Suprapubic skin (tissue), 4 donors: ENCODE data around the gene INO80C. TPM values are rescaled to one million over a fixed set of nuclear protein-coding genes. Genes with fewer than 3 reads are reported as not detected.

Experiments used
- DNase-seq, 2 donors: peaks; one replicate each; pipeline ENCODE4 v3.0.0-alpha.2; 2019; ENCODE audit warnings: low spot score in 2 of 2
- H3K27ac ChIP-seq: fragments of 200-600 bp; sonication (generic); one replicate; pipeline ENCODE4 v1.5.1; 2019
- H3K27me3 ChIP-seq: fragments of 200-600 bp; sonication (generic); one replicate; pipeline ENCODE4 v1.5.1; 2019
- H3K36me3 ChIP-seq: fragments of 200-600 bp; sonication (generic); one replicate; pipeline ENCODE4 v1.5.1; 2019
- H3K4me1 ChIP-seq: fragments of 200-600 bp; sonication (generic); one replicate; pipeline ENCODE4 v1.5.1; 2019
- H3K4me3 ChIP-seq: fragments of 200-600 bp; sonication (generic); one replicate; pipeline ENCODE4 v1.5.1; 2019; ENCODE audit warnings: mild to moderate bottlenecking
- H3K9me3 ChIP-seq: fragments of 200-600 bp; sonication (generic); one replicate; pipeline ENCODE4 v1.5.1; 2019
- CTCF ChIP-seq, 2 donors: fragments of 200-600 bp in 1 of 2; fragments of 450-650 bp in 1 of 2; sonication (generic) in 1 of 2; IDR thresholded peaks; one replicate each; pipeline ENCODE4 v1.5.1; 2016 to 2019; ENCODE audit warnings: antibody characterized with exemption in 2 of 2, mild to moderate bottlenecking in 1 of 2, moderate library complexity in 1 of 2
- EP300 ChIP-seq: sonication (generic); formaldehyde crosslinking; IDR thresholded peaks from one replicate; pipeline ENCODE4 v1.6.1; 2017; ENCODE audit warnings: antibody characterized with exemption
- POLR2A ChIP-seq, 2 donors: fragments of 450-650 bp; IDR thresholded peaks; one replicate each; pipeline ENCODE4 v1.6.1; 2017; ENCODE audit warnings: antibody characterized with exemption in 2 of 2, mild to moderate bottlenecking in 2 of 2, moderate library complexity in 2 of 2
- POLR2AphosphoS5 ChIP-seq, 3 donors: sonication (generic); formaldehyde crosslinking; IDR thresholded peaks; one replicate each; pipeline ENCODE4 v1.6.1; 2017; ENCODE audit warnings: antibody characterized with exemption in 3 of 3
- WGBS: methylation state at CpG from one replicate; pipeline ENCODE4 v1.1.5; 2018; 5-methylcytosine and 5-hydroxymethylcytosine counted together
- total RNA-seq, 4 donors: library from RNA; depleted of rRNA; stranded (reverse); fragments of >200 nt; gene quantifications; one replicate each; pipeline ENCODE4 v1.1.0, GENCODE V29; 2016

INO80C gene
- total RNA-seq, 4 donors from 2014 or later: 12.6 to 35.2 (median 18.2) TPM

DNA sequence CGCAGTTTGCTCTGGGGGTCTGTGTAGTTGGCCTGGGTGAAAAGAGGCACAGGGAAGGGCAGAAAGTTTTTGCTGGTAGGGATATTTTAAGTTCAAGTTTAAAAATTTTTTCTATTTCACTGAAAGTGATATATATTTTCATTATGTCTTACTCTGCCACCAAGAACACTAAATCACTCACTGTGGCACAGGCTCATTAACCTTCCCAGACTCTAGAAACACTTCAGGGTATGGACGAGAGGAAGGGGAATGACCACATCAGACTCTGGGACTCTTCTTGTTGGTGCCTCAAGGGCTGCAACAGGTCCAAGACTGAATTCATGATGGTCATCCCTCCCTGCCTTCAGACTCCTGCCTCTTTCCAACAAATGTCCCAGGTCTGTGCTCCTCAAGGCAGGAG, 29.0 kb downstream of the INO80C start:
- H3K27me3 ChIP-seq: no peaks in the 10 kb centered on the region
- H3K4me3 ChIP-seq: no peak overlapping the region
- TF ChIP-seq CTCF (IDR thresholded peaks at IDR 0.05) (no peak), POLR2AphosphoS5 (IDR thresholded peaks at IDR 0.05) (no peak), POLR2A (IDR thresholded peaks at IDR 0.05) (no peak), EP300 (no peak)
- no peaks in the 10 kb centered on the region for H3K9me3 ChIP-seq
- no peak overlapping the region for H3K27ac ChIP-seq
- 96% methylated on average over 2 of the region's 2 CpGs for WGBS
- no peaks in the 10 kb centered on the region for H3K4me1 ChIP-seq
- DNase-seq: no peak
- H3K36me3 ChIP-seq: no peaks in the 10 kb centered on the region

DNA sequence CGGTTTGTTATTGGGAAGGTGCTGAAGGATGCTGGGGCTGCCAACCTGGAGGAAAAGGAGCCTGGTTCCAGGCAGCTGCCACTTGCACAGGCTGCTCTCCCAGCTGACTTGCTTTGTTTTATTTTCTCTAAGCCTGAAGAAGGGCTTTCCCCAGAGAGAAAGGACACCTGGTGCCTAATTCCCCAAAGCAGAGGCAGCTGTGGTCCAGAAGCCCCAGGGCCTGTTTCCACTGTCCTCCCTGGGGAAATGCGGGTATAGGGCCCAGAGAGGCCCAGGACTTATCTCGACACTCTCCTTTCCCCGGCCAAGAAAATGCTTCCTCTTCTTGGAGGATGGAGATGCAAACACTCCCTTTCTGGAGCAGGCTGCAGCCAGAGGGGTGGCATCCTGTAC, 30.1 kb downstream of the INO80C start:
- no peaks in the 10 kb centered on the region for H3K27me3 ChIP-seq
- DNase-seq: no peak
- H3K4me3 ChIP-seq: no peak overlapping the region
- H3K4me1 ChIP-seq: no peaks in the 10 kb centered on the region
- no peaks in the 10 kb centered on the region for H3K36me3 ChIP-seq
- WGBS: 67% methylated on average over 4 of the region's 4 CpGs
- TF ChIP-seq EP300 (no peak), POLR2A (IDR thresholded peaks at IDR 0.05) (no peak), POLR2AphosphoS5 (IDR thresholded peaks at IDR 0.05) (no peak)
- H3K27ac ChIP-seq: no peak overlapping the region
- H3K9me3 ChIP-seq: no peaks in the 10 kb centered on the region

DNA sequence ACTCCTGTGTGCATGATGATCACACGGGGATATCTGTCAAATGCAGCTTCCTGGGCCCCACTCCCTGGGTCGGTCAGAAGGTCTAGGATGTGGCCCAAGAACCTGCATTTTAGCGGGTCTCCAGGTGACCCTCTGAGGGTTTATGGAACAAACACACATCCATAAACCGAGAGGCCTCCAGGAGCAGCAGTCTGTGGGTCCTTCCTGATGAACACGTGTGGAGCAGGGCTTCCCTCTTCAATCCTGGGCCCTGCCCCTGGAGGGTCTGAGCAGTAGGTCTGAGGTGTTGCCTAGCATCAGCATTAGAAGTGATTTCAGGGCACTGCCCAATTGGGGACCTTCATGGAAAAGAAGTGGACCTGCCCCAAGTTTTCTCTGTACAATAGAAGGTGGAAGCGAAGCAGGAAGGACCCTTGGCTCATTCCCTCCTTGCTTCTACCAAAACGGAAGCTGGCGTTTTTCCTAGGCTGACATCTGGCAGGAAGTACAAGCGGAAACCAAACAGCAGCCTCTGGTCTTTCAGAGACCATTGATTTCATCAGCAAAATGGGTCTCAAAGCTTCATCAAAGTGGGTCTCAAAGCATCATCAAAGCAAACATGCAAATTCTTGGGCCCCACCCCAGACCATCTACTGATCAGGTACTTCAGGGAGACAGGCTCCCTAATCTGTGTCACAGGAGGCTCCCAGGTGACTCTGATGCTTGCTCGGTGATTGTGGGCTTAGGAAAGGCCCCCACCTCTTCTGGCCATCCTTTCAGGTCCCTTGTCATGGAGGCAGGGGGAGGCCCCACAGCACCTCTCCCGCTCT, 30.7 kb downstream of the INO80C start:
- Histone ChIP-seq H3K4me1 (no peaks in the 10 kb centered on the region), H3K27ac (no peak overlapping the region), H3K4me3 (no peak overlapping the region), H3K9me3 (no peaks in the 10 kb centered on the region), H3K27me3 (no peaks in the 10 kb centered on the region), H3K36me3 (no peaks in the 10 kb centered on the region)
- DNase-seq: no peak
- no peak for TF ChIP-seq POLR2AphosphoS5 (IDR thresholded peaks at IDR 0.05)
- TF ChIP-seq CTCF (IDR thresholded peaks at IDR 0.05): no peak
- no peak for TF ChIP-seq POLR2A (IDR thresholded peaks at IDR 0.05)
- no peak for TF ChIP-seq EP300
- 86% methylated on average over 10 of the region's 11 CpGs for WGBS

DNA sequence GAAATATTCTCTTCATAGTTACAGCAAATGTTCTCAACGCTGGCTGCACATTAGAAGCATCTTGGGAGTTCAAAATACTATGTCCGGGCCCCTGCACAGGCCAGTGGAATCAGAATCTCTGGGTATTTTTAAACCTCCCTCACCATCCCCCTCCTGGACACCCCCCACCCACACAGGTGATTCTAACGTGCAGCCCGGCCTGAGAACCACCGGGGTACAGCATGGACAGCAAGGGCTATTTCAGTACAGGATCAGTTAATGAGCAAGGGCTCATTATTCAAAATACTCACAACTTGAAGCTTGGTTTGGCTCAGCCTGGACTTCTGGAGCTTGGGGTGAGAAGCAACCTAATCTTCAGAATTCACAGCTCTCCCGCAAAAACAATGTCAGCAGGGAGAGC, 31.4 kb downstream of the INO80C start:
- no peaks in the 10 kb centered on the region for H3K36me3 ChIP-seq
- no peak overlapping the region for H3K4me3 ChIP-seq
- no peaks in the 10 kb centered on the region for H3K4me1 ChIP-seq
- 74% methylated on average over 6 of the region's 6 CpGs for WGBS
- H3K27ac ChIP-seq: no peak overlapping the region
- no peaks in the 10 kb centered on the region for H3K9me3 ChIP-seq
- no peak for TF ChIP-seq CTCF (IDR thresholded peaks at IDR 0.05)
- no peak for TF ChIP-seq POLR2A (IDR thresholded peaks at IDR 0.05)
- TF ChIP-seq POLR2AphosphoS5 (IDR thresholded peaks at IDR 0.05): no peak
- no peak for TF ChIP-seq EP300
- DNase-seq: no peak
- H3K27me3 ChIP-seq: no peaks in the 10 kb centered on the region

- Histone ChIP-seq H3K4me1 (no peaks in the 10 kb centered on the region), H3K27ac (no peak overlapping the region), H3K27me3 (no peaks in the 10 kb centered on the region), H3K4me3 (no peak overlapping the region), H3K9me3 (no peaks in the 10 kb centered on the region), H3K36me3 (no peaks in the 10 kb centered on the region)
- TF ChIP-seq POLR2AphosphoS5 (IDR thresholded peaks at IDR 0.05) (no peak), CTCF (IDR thresholded peaks at IDR 0.05) (no peak), POLR2A (IDR thresholded peaks at IDR 0.05) (no peak), EP300 (no peak)
- WGBS: 97% methylated on average over 1 of the region's 1 CpG
- no peak for DNase-seq
These were observed 32.4 kb downstream of the INO80C start for GRCh38 chr18:35465329-35465728.
